Fibroblast of lung (primary cell): Measurements from ENCODE around the gene PRRX2.

Experiments used
- EZH2 ChIP-seq: IDR thresholded peaks from 2 replicates; pipeline ENCODE4 v1.5.1; 2012; ENCODE audit warnings: low read length, control low read depth, mild to moderate bottlenecking; ENCODE audit errors: missing control alignments
- TF ChIP-seq, protein P1 (sequence below), 2 donors: IDR thresholded peaks in 1 of 2; conservative IDR thresholded peaks in 1 of 2; 1 replicate in 1 of 2; 2 replicates in 1 of 2; pipeline ENCODE4 v1.5.1; 2011 to 2012; ENCODE audit warnings: low read length in 2 of 2, control low read depth in 1 of 2, inconsistent platforms in 1 of 2, low read depth in 1 of 2, mild to moderate bottlenecking in 1 of 2

DNA sequence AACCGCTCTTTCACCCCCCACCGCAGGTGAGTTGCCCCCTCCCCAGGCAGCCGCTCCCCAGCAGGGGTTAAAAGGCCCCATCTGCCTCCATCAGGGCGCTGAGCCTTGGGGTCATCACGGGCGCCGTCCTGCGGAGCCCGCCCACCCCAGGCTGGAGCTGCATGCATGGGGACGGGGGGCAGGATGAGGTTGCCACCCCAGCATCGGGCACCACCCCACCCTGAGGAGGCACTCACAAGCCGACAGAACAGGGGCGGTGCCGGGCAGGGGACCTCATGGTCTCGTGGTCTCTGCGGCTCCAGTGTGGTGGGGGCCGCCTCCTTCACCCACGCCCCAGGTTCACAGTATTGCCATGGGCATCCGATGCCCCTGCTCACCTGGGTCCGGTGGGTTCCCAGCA lies 70.9 kb downstream of the PRRX2 start:
- TF ChIP-seq, protein P1, sequence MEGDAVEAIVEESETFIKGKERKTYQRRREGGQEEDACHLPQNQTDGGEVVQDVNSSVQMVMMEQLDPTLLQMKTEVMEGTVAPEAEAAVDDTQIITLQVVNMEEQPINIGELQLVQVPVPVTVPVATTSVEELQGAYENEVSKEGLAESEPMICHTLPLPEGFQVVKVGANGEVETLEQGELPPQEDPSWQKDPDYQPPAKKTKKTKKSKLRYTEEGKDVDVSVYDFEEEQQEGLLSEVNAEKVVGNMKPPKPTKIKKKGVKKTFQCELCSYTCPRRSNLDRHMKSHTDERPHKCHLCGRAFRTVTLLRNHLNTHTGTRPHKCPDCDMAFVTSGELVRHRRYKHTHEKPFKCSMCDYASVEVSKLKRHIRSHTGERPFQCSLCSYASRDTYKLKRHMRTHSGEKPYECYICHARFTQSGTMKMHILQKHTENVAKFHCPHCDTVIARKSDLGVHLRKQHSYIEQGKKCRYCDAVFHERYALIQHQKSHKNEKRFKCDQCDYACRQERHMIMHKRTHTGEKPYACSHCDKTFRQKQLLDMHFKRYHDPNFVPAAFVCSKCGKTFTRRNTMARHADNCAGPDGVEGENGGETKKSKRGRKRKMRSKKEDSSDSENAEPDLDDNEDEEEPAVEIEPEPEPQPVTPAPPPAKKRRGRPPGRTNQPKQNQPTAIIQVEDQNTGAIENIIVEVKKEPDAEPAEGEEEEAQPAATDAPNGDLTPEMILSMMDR (conservative IDR thresholded peaks at IDR 0.05 in 1 of 2, IDR thresholded peaks at IDR 0.05 in 1 of 2; ENCODE audit: low read depth in 1 of 2, low read length in 2 of 2): no peak
- no peak for TF ChIP-seq EZH2
